IMR-90 (cell line): ENCODE data around the gene SNED1. TPM values are rescaled to one million over a fixed set of nuclear protein-coding genes. Genes with fewer than 3 reads are reported as not detected.

ENCODE experiments used
- ATAC-seq: fragments of 200-7000 bp; cut with Tn5 transposase; 2 replicates; pipeline ENCODE4 v1.9.1; 2020; ENCODE audit warnings: low read depth, mild to moderate bottlenecking, moderate library complexity
- BruUV-seq: library from RNA; stranded (reverse); fragments of 400-500 nt; replicated peaks from 2 replicates; lab custom pipeline; 2021; lab: Mats Ljungman, UMichigan
- CTCF ChIA-PET: fragments of 300-600 bp; formaldehyde crosslinking; extraction: SDS; loops from one replicate; lab custom pipeline; 2021; ENCODE audit warnings: antibody characterized with exemption; lab: Yijun Ruan, JAX
- POLR2A ChIA-PET: fragments of 300-600 bp; sonication (Branson Sonifier 250); formaldehyde crosslinking; loops from one replicate; lab custom pipeline; 2022; ENCODE audit warnings: antibody characterized with exemption; ENCODE audit not compliant: unreplicated experiment; lab: Charles Lee
- DNase-seq: peaks from one replicate; pipeline ENCODE4 v3.0.0; 2013
- H2AFZ ChIP-seq: replicated peaks from 2 replicates; pipeline ENCODE3; 2013; ENCODE audit warnings: low read length, mild to moderate bottlenecking; ENCODE audit not compliant: poor library complexity
- H2AK5ac ChIP-seq: 2 replicates; pipeline ENCODE4 v1.6.1; 2013; ENCODE audit warnings: low read depth, low read length, inconsistent platforms
- H2AK9ac ChIP-seq: replicated peaks from 2 replicates; pipeline ENCODE3; 2013; ENCODE audit warnings: mild to moderate bottlenecking, low read depth, low read length, moderate library complexity; ENCODE audit not compliant: poor library complexity
- H2BK120ac ChIP-seq: 2 replicates; pipeline ENCODE4 v1.6.1; 2013; ENCODE audit warnings: low read depth, low read length, inconsistent platforms
- H2BK15ac ChIP-seq: 3 replicates; pipeline ENCODE4 v1.6.1; 2013; ENCODE audit warnings: low read depth, low read length, inconsistent platforms
- H2BK20ac ChIP-seq: 2 replicates; pipeline ENCODE4 v1.6.1; 2013; ENCODE audit warnings: low read depth, mild to moderate bottlenecking, inconsistent platforms, low read length, moderate library complexity
- H2BK5ac ChIP-seq: 2 replicates; pipeline ENCODE4 v1.6.1; 2013; ENCODE audit warnings: mild to moderate bottlenecking, low read depth, low read length, inconsistent platforms; ENCODE audit not compliant: poor library complexity, severe bottlenecking
- H3K14ac ChIP-seq: replicated peaks from 2 replicates; pipeline ENCODE4 v1.6.1; 2013; ENCODE audit warnings: low read depth, low read length, inconsistent platforms
- H3K18ac ChIP-seq: 2 replicates; pipeline ENCODE4 v1.6.1; 2013; ENCODE audit warnings: low read depth, low read length, control low read depth
- H3K23ac ChIP-seq: 2 replicates; pipeline ENCODE4 v1.6.1; 2013; ENCODE audit warnings: low read depth, low read length, inconsistent platforms
- H3K27ac ChIP-seq: 2 replicates; pipeline ENCODE4 v1.5.1; 2013; ENCODE audit warnings: mild to moderate bottlenecking, control low read depth, low read length; ENCODE audit not compliant: insufficient read depth
- H3K27me3 ChIP-seq: 2 replicates; pipeline ENCODE4 v1.6.1; 2013; ENCODE audit warnings: low read length; ENCODE audit not compliant: control insufficient read depth, insufficient read depth
- H3K36me3 ChIP-seq: 2 replicates; pipeline ENCODE4 v1.6.1; 2013; ENCODE audit warnings: low read length, mixed read lengths; ENCODE audit not compliant: control insufficient read depth, insufficient read depth
- H3K4ac ChIP-seq: 2 replicates; pipeline ENCODE4 v1.6.1; 2013; ENCODE audit warnings: low read depth, low read length, inconsistent platforms
- H3K4me1 ChIP-seq: 2 replicates; pipeline ENCODE4 v1.6.1; 2013; ENCODE audit warnings: low read length, mixed read lengths; ENCODE audit not compliant: control insufficient read depth, insufficient read depth
- H3K4me2 ChIP-seq: 2 replicates; pipeline ENCODE4 v1.6.1; 2013; ENCODE audit warnings: low read depth, mild to moderate bottlenecking, control low read depth, low read length, moderate library complexity
- H3K4me3 ChIP-seq: 2 replicates; pipeline ENCODE4 v1.5.1; 2013; ENCODE audit warnings: low read depth, mild to moderate bottlenecking, control low read depth, low read length, moderate library complexity; ENCODE audit not compliant: insufficient read depth
- H3K56ac ChIP-seq: 2 replicates; pipeline ENCODE4 v1.6.1; 2013; ENCODE audit warnings: low read length, inconsistent platforms; ENCODE audit not compliant: insufficient read depth; ENCODE audit errors: extremely low read depth
- H3K79me1 ChIP-seq, 2 experiments: 2 replicates each; pipeline ENCODE4 v1.6.1; 2013; ENCODE audit warnings: low read length in 2 of 2, inconsistent platforms in 1 of 2, low read depth in 1 of 2
- H3K9ac ChIP-seq: 2 replicates; pipeline ENCODE4 v1.6.1; 2013; ENCODE audit warnings: low read depth, low read length, control low read depth
- H3K9me1 ChIP-seq: 2 replicates; pipeline ENCODE4 v1.6.1; 2013; ENCODE audit warnings: low read length, inconsistent platforms; ENCODE audit not compliant: insufficient read depth
- H3K9me3 ChIP-seq: 2 replicates; pipeline ENCODE4 v1.6.1; 2013; ENCODE audit warnings: low read length; ENCODE audit not compliant: control insufficient read depth, insufficient read depth
- H4K20me1 ChIP-seq: 2 replicates; pipeline ENCODE4 v1.6.1; 2013; ENCODE audit warnings: low read length, inconsistent platforms; ENCODE audit not compliant: insufficient read depth
- H4K5ac ChIP-seq: 2 replicates; pipeline ENCODE4 v1.6.1; 2013; ENCODE audit warnings: mild to moderate bottlenecking, low read depth, low read length, control low read depth
- H4K8ac ChIP-seq, 2 experiments: 2 replicates each; pipeline ENCODE4 v1.6.1; 2013; ENCODE audit warnings: low read depth in 2 of 2, low read length in 2 of 2, control low read depth in 1 of 2, inconsistent platforms in 1 of 2
- H4K91ac ChIP-seq: 2 replicates; pipeline ENCODE4 v1.6.1; 2013; ENCODE audit warnings: low read depth, low read length, inconsistent platforms; ENCODE audit not compliant: insufficient read depth
- BHLHE40 ChIP-seq: fragments of 150-350 bp; IDR thresholded peaks from 2 replicates; pipeline ENCODE4 v1.6.1; 2016; ENCODE audit warnings: mild to moderate bottlenecking, low read depth, low read length
- FOS ChIP-seq: fragments of 150-350 bp; IDR thresholded peaks from 2 replicates; pipeline ENCODE4 v1.6.1; 2016; ENCODE audit warnings: low read depth, low read length
- MAFK ChIP-seq: IDR thresholded peaks from 2 replicates; pipeline ENCODE4 v1.6.1; 2012; ENCODE audit warnings: low read depth, low read length, improper control_type of control experiment
- MAZ ChIP-seq: IDR thresholded peaks from 2 replicates; pipeline ENCODE4 v1.6.1; 2012; ENCODE audit warnings: low read depth, mild to moderate bottlenecking, low read length, improper control_type of control experiment, moderate library complexity, borderline replicate concordance
- MXI1 ChIP-seq: IDR thresholded peaks from 2 replicates; pipeline ENCODE4 v1.6.1; 2012; ENCODE audit warnings: low read depth, mild to moderate bottlenecking, low read length, moderate library complexity, borderline replicate concordance
- NFE2L2 ChIP-seq: fragments of 150-350 bp; IDR thresholded peaks from 2 replicates; pipeline ENCODE4 v1.6.1; 2016; ENCODE audit warnings: low read depth, mild to moderate bottlenecking, low read length
- RCOR1 ChIP-seq: IDR thresholded peaks from 2 replicates; pipeline ENCODE4 v1.6.1; 2012; ENCODE audit warnings: mild to moderate bottlenecking, low read length, improper control_type of control experiment; ENCODE audit not compliant: insufficient replicate concordance
- RFX5 ChIP-seq: IDR thresholded peaks from 2 replicates; pipeline ENCODE4 v1.8.0; 2012; ENCODE audit warnings: low read depth, mild to moderate bottlenecking, low read length, moderate library complexity
- SMC3 ChIP-seq: fragments of 150-350 bp; IDR thresholded peaks from 2 replicates; pipeline ENCODE4 v1.6.1; 2016; ENCODE audit warnings: low read depth, mild to moderate bottlenecking, antibody characterized with exemption, low read length, moderate library complexity
- WGBS, 2 experiments: methylation state at CpG; one replicate each; pipeline versions ENCODE4 v1.1.5 to v1.1.7; 2013; ENCODE audit warnings: missing lambda C conversion rate in 2 of 2; ENCODE audit not compliant: insufficient read length in 1 of 2; ENCODE audit errors: extremely low coverage in 2 of 2; 5-methylcytosine and 5-hydroxymethylcytosine counted together
- dilution Hi-C: fragments of 300-500 bp; cut with HindIII; formaldehyde crosslinking; loops from one replicate; pipeline ENCODE4 v1.14.3; 2018; ENCODE audit warnings: low sequenced_read_pairs; ENCODE audit not compliant: unreplicated experiment
- in situ Hi-C: fragments of 300-500 bp; cut with MboI; formaldehyde crosslinking; loops from 3 replicates; pipeline ENCODE4 v1.14.3; 2019; ENCODE audit warnings: low sequenced_read_pairs, inconsistent platforms, mixed read lengths
- intact Hi-C: fragments of 100-400 bp; cut with micrococcal nuclease; formaldehyde crosslinking; loops from 2 replicates; pipeline ENCODE4 v1.10.0; 2022
- polyA plus RNA-seq, 3 experiments: library from polyadenylated mRNA; depleted of rRNA; stranded (reverse); fragments of >200 nt; gene quantifications; 2 replicates each; pipeline ENCODE4 v1.2.3, GENCODE V29; 2012; ENCODE audit warnings: low replicate concordance in 1 of 3
- total RNA-seq: library from RNA; depleted of rRNA; stranded (reverse); fragments of >200 nt; gene quantifications from 2 replicates; pipeline ENCODE4 v1.2.3, GENCODE V29; 2012
- TF ChIP-seq, protein P1 (sequence below): fragments of 150-350 bp; IDR thresholded peaks from 2 replicates; pipeline ENCODE4 v1.6.1; 2016; ENCODE audit warnings: low read depth, mild to moderate bottlenecking, low read length, moderate library complexity, borderline replicate concordance
- TF ChIP-seq, protein P2 (sequence below): fragments of 150-350 bp; IDR thresholded peaks from 2 replicates; pipeline ENCODE4 v1.6.1; 2017; ENCODE audit warnings: mild to moderate bottlenecking, antibody characterized with exemption, low read length, low read depth

The SNED1 gene
- total and polyA plus RNA-seq, 2 of the 4 experiments (the other 2 are of a cell fraction): 1.1 to 3.4 TPM

DNA sequence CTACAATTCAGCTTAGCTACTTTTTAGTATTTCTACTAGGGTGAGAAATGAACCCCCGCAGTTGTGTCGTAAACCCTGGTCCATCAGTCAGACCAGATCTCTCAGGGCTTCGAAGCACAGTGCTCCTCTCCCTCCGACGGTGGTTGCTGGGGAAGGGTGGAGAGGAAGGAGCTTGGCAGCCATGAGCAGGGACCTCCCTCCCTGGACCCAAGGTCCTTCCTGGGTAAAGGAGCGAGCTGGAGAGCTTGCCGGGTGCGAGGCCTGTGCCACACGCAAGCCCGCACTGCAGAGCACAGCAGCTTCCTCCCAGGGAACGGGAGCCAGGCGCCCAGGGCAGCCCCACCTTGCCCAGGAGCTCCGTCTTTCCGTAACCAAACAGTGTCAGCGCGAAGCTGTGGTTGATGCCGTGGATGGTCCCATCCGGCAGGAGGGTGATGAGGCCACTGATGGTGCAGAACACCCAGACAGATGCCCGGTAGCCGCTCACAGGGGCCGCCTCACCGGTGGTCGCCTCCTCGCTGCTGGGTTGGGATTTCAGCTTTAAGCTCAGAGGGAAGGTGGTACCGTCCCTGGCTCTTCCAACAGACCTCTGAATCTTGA lies 138.3 kb downstream of the SNED1 start:
- Histone ChIP-seq H4K5ac (no peak overlapping the region), H2BK5ac (no peak overlapping the region), H2AK9ac (no peak overlapping the region), H2AFZ (no peak overlapping the region), H3K4me1 (no peaks in the 10 kb centered on the region), H2BK20ac (no peak overlapping the region), H3K27me3 (no peaks in the 10 kb centered on the region), H3K36me3 (peaks cover 3% of the 10 kb centered on the region; the same call in 1 of the 2 replicates), H4K8ac (no peak overlapping the region), H3K4ac (no peak overlapping the region), H3K4me3 (no peak overlapping the region), H4K20me1 (no peaks in the 10 kb centered on the region), H3K4me2 (no peak overlapping the region), H3K9me3 (no peaks in the 10 kb centered on the region), H3K14ac (no peak overlapping the region), H2BK120ac (no peak overlapping the region), H2AK5ac (no peak overlapping the region), H3K18ac (no peak overlapping the region), H3K27ac (no peak overlapping the region), H3K9ac (no peak overlapping the region), H3K56ac (no peak overlapping the region), H3K9me1 (no peaks in the 10 kb centered on the region; the same call in 1 of the 2 replicates), H2BK15ac (no peak overlapping the region), H3K79me1 (no peaks in the 10 kb centered on the region), H4K91ac (no peak overlapping the region), H3K23ac (no peak overlapping the region)
- no peak for ATAC-seq
- intact Hi-C loops: no loop called here
- in situ Hi-C loops: no loop called here
- ChIA-PET CTCF (interaction anchor here (1.5 kb wide), 1 partner anchor 9 kb away, joined by 4 read pairs; no protein-coding TSS in a partner anchor), POLR2A (no interaction called here)
- no peak for DNase-seq
- no TSS peak for BruUV-seq
- dilution Hi-C loops: no loop called here
- TF ChIP-seq BHLHE40 (no peak), MAZ (no peak), NFE2L2 (no peak), RCOR1 (no peak), FOS (no peak), RFX5 (no peak), MAFK (no peak), SMC3 (no peak), MXI1 (no peak)
- TF ChIP-seq, protein P1, sequence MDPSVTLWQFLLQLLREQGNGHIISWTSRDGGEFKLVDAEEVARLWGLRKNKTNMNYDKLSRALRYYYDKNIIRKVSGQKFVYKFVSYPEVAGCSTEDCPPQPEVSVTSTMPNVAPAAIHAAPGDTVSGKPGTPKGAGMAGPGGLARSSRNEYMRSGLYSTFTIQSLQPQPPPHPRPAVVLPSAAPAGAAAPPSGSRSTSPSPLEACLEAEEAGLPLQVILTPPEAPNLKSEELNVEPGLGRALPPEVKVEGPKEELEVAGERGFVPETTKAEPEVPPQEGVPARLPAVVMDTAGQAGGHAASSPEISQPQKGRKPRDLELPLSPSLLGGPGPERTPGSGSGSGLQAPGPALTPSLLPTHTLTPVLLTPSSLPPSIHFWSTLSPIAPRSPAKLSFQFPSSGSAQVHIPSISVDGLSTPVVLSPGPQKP: no peak
- TF ChIP-seq, protein P2, sequence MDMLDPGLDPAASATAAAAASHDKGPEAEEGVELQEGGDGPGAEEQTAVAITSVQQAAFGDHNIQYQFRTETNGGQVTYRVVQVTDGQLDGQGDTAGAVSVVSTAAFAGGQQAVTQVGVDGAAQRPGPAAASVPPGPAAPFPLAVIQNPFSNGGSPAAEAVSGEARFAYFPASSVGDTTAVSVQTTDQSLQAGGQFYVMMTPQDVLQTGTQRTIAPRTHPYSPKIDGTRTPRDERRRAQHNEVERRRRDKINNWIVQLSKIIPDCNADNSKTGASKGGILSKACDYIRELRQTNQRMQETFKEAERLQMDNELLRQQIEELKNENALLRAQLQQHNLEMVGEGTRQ: no peak
- 100% methylated on average over 3 of the region's 25 CpGs; no CpG with 5 or more reads in 1 of the 2 experiments for WGBS, 2 experiments
